Tibial artery (tissue), 4 donors: ENCODE data around the gene SCN4A.

Experiments
- DNase-seq, 2 donors: peaks; one replicate each; pipeline ENCODE4 v3.0.0-alpha.2; 2019
- H3K27ac ChIP-seq, 2 donors: fragments of 200-600 bp; sonication (generic) in 1 of 2; 1 replicate in 1 of 2; 2 replicates in 1 of 2; pipeline ENCODE4 v1.5.1; 2018 to 2019; ENCODE audit warnings: mild to moderate bottlenecking in 1 of 2
- H3K27me3 ChIP-seq, 2 donors: fragments of 200-600 bp; sonication (generic) in 1 of 2; one replicate each; pipeline versions ENCODE4 v1.5.1 to v1.6.0; 2016 to 2019
- H3K36me3 ChIP-seq, 3 donors: fragments of 200-600 bp; sonication (generic) in 2 of 3; one replicate each; pipeline ENCODE4 v1.5.1; 2016 to 2019; ENCODE audit warnings: mild to moderate bottlenecking in 2 of 3
- H3K4me1 ChIP-seq, 4 donors: fragments of 200-600 bp; sonication (generic) in 2 of 4; 1 replicate in 3 of 4; 2 replicates in 1 of 4; pipeline ENCODE4 v1.5.1; 2016 to 2019
- H3K4me3 ChIP-seq, 2 donors: fragments of 200-600 bp; sonication (generic) in 1 of 2; 1 replicate in 1 of 2; 2 replicates in 1 of 2; pipeline ENCODE4 v1.5.1; 2018 to 2019; ENCODE audit warnings: mild to moderate bottlenecking in 2 of 2
- H3K9me3 ChIP-seq, 3 donors: fragments of 200-600 bp; sonication (generic) in 1 of 3; one replicate each; pipeline ENCODE4 v1.5.1; 2016 to 2019
- CTCF ChIP-seq, 2 experiments: fragments of 200-600 bp in 1 of 2; fragments of 450-650 bp in 1 of 2; IDR thresholded peaks; one replicate each; pipeline ENCODE4 v1.5.1; 2017 to 2019; ENCODE audit warnings: antibody characterized with exemption in 2 of 2, mild to moderate bottlenecking in 1 of 2, moderate library complexity in 1 of 2
- intact Hi-C: fragments of 100-400 bp; cut with DNase I; formaldehyde crosslinking; loops from one replicate; pipeline ENCODE4 v1.15.0; 2023; ENCODE audit warnings: low total_unique reads

Gene SCN4A

GRCh38 chr17:64006361-64007088 is 33.8 kb upstream of the SCN4A start:
- TF ChIP-seq CTCF (IDR thresholded peaks at IDR 0.05), result no peak
- Histone ChIP-seq H3K9me3 (no peaks in the 10 kb centered on the region), H3K36me3 (no peaks in the 10 kb centered on the region), H3K4me3 (peak overlapping the region in 1 of 2 donors; percentile 8), H3K27ac (no peak overlapping the region), H3K4me1 (peaks cover 0 to 8% (median 0%) of the 10 kb centered on the region in 4 donors), H3K27me3 (peaks cover 0 to 27% of the 10 kb centered on the region in 2 donors)
- intact Hi-C loops, result no loop called here
- peak; percentile 48 to 49 for DNase-seq

GRCh38 chr17:64005734-64006167 is 33.0 kb upstream of the SCN4A start:
- H3K4me1 ChIP-seq, result peaks cover 0 to 8% (median 0%) of the 10 kb centered on the region in 4 donors
- DNase-seq, result no peak
- peaks cover 0 to 31% of the 10 kb centered on the region in 2 donors for H3K27me3 ChIP-seq
- no peaks in the 10 kb centered on the region for H3K36me3 ChIP-seq
- no peaks in the 10 kb centered on the region for H3K9me3 ChIP-seq
- peak overlapping the region in 1 of 2 donors; percentile 8 for H3K4me3 ChIP-seq
- intact Hi-C loops, result no loop called here
- no peak overlapping the region for H3K27ac ChIP-seq
- no peak for TF ChIP-seq CTCF (IDR thresholded peaks at IDR 0.05)

- intact Hi-C loops, result no loop called here
- TF ChIP-seq CTCF (IDR thresholded peaks at IDR 0.05), result no peak
- Histone ChIP-seq H3K9me3 (no peaks in the 10 kb centered on the region), H3K36me3 (no peaks in the 10 kb centered on the region), H3K4me3 (no peak overlapping the region), H3K27me3 (peaks cover 0 to 33% of the 10 kb centered on the region in 2 donors), H3K4me1 (peaks cover 0 to 8% (median 0%) of the 10 kb centered on the region in 4 donors), H3K27ac (no peak overlapping the region)
- no peak for DNase-seq
Observed at GRCh38 chr17:64004903-64005733, 32.4 kb upstream of the SCN4A start.

- no peak for TF ChIP-seq CTCF (IDR thresholded peaks at IDR 0.05)
- Histone ChIP-seq H3K27me3 (peaks cover 0 to 41% of the 10 kb centered on the region in 2 donors), H3K4me3 (no peak overlapping the region), H3K4me1 (peaks cover 0 to 8% (median 0%) of the 10 kb centered on the region in 4 donors), H3K9me3 (no peaks in the 10 kb centered on the region), H3K36me3 (no peaks in the 10 kb centered on the region), H3K27ac (no peak overlapping the region)
- DNase-seq, result no peak
- intact Hi-C loops, result no loop called here
Observed at GRCh38 chr17:64004218-64004770, 31.6 kb upstream of the SCN4A start.

GRCh38 chr17:64003526-64004121 is 30.9 kb upstream of the SCN4A start:
- intact Hi-C loops, result no loop called here
- no peaks in the 10 kb centered on the region for H3K36me3 ChIP-seq
- no peaks in the 10 kb centered on the region for H3K9me3 ChIP-seq
- no peak for TF ChIP-seq CTCF (IDR thresholded peaks at IDR 0.05)
- H3K27me3 ChIP-seq, result peaks cover 0 to 48% of the 10 kb centered on the region in 2 donors
- H3K27ac ChIP-seq, result no peak overlapping the region
- no peak for DNase-seq
- H3K4me1 ChIP-seq, result peaks cover 0 to 15% (median 4%) of the 10 kb centered on the region in 4 donors
- no peak overlapping the region for H3K4me3 ChIP-seq
